Mammary epithelial cell (primary cell): ENCODE data around the gene NUDT14.

Experiments used
- EZH2 ChIP-seq: IDR thresholded peaks from 2 replicates; pipeline ENCODE4 v1.6.1; 2012; ENCODE audit warnings: low read length, inconsistent platforms, borderline replicate concordance
- TF ChIP-seq, protein P1 (sequence below), 2 donors: IDR thresholded peaks in 1 of 2; conservative IDR thresholded peaks in 1 of 2; 2 replicates each; pipeline ENCODE4 v1.5.1; 2011 to 2012; ENCODE audit warnings: inconsistent platforms in 2 of 2, low read length in 2 of 2, mild to moderate bottlenecking in 2 of 2, control low read depth in 1 of 2, low read depth in 1 of 2; ENCODE audit not compliant: insufficient read depth in 1 of 2; ENCODE audit errors: extremely low read depth in 1 of 2

DNA sequence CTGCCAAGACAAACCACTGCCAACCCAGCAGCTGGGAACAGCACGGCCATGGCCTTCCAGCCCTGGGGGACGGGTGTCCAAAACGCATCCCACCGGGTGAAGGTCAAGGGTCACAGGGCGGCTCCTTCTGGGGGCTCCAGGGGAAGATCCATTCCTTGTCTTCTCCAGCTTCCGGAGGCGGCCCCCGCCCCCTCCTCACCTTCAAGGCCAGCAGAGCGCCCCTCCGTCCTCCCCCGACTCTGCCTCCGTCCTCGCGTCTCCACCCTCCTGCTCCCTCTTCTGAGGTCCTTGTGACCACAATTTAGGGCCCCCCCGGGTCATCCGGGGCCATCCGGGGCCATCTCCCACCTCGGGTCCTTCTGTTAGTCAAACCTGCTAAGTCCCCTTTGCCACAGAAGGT, 3.9 kb upstream of the NUDT14 start:
- TF ChIP-seq, protein P1, sequence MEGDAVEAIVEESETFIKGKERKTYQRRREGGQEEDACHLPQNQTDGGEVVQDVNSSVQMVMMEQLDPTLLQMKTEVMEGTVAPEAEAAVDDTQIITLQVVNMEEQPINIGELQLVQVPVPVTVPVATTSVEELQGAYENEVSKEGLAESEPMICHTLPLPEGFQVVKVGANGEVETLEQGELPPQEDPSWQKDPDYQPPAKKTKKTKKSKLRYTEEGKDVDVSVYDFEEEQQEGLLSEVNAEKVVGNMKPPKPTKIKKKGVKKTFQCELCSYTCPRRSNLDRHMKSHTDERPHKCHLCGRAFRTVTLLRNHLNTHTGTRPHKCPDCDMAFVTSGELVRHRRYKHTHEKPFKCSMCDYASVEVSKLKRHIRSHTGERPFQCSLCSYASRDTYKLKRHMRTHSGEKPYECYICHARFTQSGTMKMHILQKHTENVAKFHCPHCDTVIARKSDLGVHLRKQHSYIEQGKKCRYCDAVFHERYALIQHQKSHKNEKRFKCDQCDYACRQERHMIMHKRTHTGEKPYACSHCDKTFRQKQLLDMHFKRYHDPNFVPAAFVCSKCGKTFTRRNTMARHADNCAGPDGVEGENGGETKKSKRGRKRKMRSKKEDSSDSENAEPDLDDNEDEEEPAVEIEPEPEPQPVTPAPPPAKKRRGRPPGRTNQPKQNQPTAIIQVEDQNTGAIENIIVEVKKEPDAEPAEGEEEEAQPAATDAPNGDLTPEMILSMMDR (conservative IDR thresholded peaks at IDR 0.05 in 1 of 2, IDR thresholded peaks at IDR 0.05 in 1 of 2; ENCODE audit: extremely low read depth in 1 of 2, insufficient read depth in 1 of 2, low read depth in 1 of 2, low read length in 2 of 2): no peak
- TF ChIP-seq EZH2: no peak
